Kidney glomerular epithelial cell (primary cell): ENCODE data around the gene FIG4.
"Not testable (repeated sequence)": the region's sequence is repeated elsewhere in the genome, so short reads cannot be mapped to it uniquely, and the experiment has no call there.

Source experiments
- DNase-seq: peaks from one replicate; lab custom pipeline; 2025; lab: John Stamatoyannopoulos, UW

FIG4 gene

DNA sequence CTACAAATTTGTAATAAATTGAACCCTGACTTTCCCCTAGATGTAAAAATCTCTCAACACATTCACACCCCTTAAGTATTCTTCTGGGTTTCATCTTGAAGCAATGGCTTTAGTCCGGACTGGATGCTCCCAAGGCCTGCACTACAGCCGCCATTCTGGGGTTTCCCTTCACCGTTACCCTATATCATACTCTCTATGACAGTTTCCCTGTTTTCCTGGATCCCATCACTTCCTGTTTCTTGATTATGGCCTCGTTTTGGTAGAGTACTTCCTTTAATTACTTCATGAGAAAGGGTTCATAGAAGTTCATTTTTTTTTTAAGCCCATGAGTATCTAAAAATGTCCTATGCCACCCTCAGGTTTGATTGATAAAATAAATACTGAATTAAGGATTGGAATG is 11.7 kb downstream of the FIG4 start:
- DNase-seq: no peak

DNA sequence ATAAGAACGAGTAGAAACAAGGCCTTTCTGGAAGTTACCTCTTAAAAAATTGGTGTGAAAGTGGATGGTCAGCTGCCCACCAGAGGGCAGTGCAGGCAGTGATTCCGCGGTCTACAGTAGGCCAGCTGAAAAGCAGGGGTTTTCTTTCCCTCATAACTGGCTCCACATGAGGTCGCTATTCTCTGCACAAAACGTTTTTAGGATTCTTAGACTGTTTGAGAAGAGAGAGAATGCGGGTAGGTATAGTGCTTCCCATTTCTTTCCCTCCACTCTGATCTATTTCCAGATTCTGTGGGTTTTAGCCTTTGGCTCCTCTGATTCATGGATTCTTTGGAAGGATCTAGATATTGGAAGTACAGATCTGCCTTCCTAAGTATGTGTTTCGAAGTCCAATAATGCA is 14.2 kb downstream of the FIG4 start:
- DNase-seq: peak; percentile 92

DNA sequence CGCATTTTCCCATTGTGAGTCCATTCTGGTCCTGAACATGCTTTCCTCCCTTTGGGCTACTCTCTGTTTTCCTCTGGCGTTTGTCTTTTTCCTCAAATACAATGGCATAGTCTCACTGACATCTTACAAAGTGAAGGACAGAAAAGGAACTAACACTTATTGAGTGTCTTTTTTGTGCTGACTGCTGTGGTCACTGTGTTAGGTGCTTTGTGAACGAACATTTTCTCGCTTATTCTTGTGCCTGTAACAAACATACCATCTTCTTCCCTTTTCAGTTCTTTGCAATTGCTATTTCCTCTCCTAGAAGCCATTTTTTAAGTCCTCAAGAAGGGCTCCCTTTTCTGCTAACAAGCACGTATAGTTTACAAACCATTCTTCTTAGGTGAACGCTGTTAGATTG is 15.4 kb downstream of the FIG4 start:
- DNase-seq: no peak

- DNase-seq: not testable (repeated sequence)
These were observed 17.0 kb downstream of the FIG4 start for GRCh38 chr6:109708099-109708498.

- DNase-seq: no peak
These were observed 22.0 kb downstream of the FIG4 start for GRCh38 chr6:109713097-109713496.

GRCh38 chr6:109714166-109714565 is 23.1 kb downstream of the FIG4 start:
- DNase-seq: no peak

GRCh38 chr6:109714611-109715010 is 23.5 kb downstream of the FIG4 start:
- no peak for DNase-seq

GRCh38 chr6:109715616-109716015 is 24.5 kb downstream of the FIG4 start:
- no peak for DNase-seq

DNA sequence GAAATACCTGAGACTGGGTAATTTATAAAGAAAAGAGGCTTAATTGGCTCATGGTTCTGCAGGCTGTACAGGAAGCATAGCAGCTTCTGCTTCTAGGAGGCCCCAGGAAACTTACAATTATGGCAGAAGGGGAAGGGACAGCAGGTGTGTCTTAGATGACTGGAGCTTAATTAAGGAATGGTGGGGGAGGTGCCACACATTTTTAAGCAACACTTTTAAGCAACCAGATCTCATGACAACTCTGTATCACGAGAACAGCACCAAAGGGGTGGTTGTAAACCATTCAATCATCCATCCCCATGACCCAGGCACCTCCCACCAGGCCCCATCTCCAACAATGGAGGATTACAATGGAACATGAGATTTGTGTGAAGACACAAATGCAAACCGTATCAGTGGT is 26.9 kb downstream of the FIG4 start:
- no peak for DNase-seq

DNA sequence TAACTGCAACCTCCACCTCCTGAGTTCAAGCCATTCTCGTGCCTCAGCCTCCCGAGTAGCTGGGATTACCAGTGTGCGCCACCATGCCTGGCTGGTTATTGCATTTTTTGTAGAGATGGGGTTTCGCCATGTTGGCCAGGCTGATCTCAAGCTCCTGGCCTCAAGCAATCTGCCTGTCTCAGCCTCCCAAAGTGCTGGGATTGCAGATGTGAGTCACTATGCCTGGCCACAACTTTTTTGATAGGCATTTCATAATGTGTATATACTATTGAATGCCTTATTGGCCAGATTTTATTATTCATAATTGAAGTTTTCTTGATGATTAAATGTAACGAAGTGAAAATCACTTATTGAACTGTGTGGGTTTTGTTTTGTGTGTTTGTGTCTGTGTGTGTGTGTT is 27.9 kb downstream of the FIG4 start:
- no peak for DNase-seq

GRCh38 chr6:109720311-109720710 is 29.2 kb downstream of the FIG4 start:
- DNase-seq: no peak

DNA sequence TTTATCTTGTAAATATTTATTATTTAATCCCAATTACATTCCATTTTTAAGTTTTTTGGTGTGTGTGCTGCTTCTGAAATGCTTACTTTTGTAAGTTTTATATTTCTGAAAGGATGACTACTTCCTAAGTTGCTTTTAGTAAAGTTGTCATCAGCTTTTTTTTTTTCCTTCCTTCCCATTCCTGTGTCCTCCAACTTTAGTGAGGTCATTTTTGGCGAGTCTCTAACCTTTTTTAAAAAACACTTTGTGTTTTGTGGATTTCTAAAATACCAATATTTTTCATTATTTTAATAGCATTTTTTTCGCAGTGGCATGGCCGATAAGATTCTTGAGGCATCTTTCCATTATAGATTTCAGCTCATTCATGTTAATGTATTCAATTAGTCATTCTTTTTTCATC is 30.9 kb downstream of the FIG4 start:
- no peak for DNase-seq

DNA sequence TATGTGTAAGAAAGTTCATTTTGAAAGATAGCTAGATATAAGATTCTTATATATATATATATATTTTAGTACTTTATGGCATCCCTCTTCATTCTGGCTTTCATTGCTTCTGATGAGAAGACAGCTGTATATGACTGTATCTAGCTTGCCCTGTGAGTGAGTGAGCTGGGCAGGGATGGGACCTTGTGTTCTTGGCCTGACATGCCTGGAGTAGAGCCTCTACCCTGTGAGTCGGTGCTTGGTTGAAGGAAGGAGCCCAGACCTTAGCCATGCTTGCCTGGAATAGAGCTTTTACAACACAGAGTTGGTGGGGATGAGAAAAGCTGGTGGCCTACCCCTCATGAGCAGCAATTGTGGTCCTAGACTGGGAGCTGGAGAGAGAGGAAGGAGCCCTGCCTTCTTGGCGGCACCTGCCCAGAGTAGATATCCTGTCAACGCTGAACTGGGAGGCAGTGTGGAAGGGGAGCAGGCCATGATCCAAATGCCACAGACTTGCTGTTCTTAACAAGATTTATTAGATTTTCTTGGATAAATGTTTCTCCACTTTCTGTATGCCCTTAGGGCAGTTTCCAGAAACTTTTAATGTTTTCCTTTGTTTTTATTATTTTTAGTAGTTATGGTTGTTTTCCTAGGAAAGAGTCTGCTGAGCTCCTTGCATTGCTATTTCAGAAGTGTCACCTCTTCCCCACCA is 31.6 kb downstream of the FIG4 start:
- no peak for DNase-seq

- DNase-seq: not testable (repeated sequence)
These were observed 34.2 kb downstream of the FIG4 start for GRCh38 chr6:109725250-109725649.

DNA sequence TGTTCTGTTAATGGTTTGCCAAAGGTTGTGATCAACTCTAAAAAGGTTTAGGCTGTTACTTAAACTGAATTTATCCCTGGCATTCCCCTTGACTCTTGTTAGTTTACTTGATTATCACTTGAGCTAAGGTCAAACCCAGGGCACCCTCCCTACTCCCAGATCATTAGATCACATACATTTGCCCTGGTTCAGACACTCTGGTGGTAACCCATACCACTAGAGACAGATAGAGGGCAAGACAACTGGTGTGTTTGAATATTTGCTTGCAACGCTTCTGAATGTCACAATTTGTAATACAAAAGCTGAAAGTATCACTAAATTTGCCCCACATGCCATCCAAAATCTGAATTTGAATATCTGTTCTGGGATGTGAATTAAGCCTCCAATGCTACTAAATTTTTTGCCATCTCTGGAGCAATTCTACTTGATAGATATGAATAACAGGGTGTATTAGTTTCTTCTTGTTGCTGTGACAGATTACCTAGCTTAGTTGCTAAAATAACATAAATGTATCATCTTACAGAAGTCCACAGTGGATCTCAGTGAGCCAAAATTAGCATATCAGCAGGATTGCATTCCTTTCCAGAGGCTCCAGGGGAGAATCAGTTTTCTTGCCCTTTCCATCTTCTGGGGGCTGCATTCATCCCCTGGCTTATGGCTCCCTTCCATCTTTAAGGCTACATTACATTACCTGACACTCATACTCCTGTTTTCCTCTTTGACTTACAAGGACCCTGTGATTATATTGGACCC is 45.4 kb downstream of the FIG4 start:
- DNase-seq: no peak

DNA sequence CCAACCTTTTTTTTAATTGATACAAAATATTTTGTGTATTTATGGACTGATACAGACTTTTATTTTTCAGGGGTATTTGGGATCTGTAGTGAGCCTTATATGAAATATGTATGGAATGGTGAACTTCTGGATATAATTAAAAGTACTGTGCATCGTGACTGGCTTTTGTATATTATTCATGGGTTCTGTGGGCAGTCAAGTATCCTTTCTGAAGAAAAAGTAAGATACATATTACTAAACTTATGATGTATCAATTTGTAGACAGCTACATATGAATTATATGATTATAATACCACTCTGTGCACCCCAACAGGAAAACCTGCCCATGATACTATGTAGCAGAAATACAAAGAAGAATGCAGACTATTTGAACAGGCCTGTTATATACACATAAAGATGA is 47.2 kb downstream of the FIG4 start:
- DNase-seq: no peak

- DNase-seq: no peak
These were observed 47.6 kb downstream of the FIG4 start for GRCh38 chr6:109738667-109739066.

GRCh38 chr6:109739686-109740085 is 48.6 kb downstream of the FIG4 start:
- no peak for DNase-seq

DNA sequence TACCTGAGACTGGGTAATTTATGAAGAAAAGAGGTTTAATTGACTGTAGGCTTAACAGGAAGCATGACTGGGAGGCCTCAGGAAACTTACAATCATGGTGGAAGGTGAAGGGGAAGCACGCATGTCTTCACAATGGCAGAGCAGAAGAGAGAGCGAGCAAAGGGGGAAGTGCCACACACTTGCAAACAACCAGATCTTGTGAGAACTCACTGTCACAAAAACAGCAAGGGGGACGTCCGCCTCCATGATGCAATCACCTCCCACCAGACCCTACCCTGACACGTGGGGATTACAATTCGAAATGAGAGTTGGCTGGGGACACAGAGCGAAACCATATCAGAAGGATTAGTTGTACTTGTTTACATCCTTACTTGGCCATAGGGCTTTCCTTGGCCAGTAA is 49.7 kb downstream of the FIG4 start:
- no peak for DNase-seq

GRCh38 chr6:109743739-109744138 is 52.6 kb downstream of the FIG4 start:
- DNase-seq: peak; percentile 74

DNA sequence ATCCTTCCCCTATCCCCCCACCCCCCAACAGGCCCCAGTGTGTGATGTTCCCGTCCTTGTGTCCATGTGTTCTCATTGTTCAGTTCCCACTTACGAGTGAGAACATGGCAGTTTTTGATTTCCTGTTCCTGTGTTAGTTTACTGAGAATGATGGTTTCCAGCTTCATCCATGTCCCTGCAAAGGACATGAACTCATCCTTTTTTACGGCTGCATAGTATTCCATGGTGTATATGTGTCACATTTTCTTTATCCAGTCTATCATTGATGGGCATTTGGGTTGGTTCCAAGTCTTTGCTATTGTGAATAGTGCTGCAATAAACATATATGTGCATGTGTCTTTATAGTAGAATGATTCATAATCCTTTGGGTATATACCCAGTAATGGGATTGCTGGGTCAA is 53.7 kb downstream of the FIG4 start:
- DNase-seq: not testable (repeated sequence)

DNA sequence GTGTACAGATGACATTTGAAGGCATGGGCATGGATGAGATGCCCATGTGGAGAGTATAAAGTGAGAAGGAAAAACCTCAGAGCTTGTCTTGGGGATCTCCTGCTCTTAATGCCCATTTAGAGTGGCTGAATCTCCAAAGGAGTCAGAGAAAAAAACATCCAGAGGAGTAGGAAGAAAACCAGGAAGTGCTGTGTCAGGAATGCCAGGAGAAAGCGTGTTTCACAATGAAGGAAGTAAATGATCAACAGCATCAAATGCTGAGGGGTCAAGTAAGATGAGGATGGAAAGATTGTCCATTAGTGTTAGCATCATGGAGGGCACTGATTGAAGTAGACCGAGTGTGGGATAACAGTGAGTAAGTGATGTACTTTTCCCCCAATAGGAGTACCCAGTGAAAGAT is 56.1 kb downstream of the FIG4 start:
- DNase-seq: peak; percentile 17

DNA sequence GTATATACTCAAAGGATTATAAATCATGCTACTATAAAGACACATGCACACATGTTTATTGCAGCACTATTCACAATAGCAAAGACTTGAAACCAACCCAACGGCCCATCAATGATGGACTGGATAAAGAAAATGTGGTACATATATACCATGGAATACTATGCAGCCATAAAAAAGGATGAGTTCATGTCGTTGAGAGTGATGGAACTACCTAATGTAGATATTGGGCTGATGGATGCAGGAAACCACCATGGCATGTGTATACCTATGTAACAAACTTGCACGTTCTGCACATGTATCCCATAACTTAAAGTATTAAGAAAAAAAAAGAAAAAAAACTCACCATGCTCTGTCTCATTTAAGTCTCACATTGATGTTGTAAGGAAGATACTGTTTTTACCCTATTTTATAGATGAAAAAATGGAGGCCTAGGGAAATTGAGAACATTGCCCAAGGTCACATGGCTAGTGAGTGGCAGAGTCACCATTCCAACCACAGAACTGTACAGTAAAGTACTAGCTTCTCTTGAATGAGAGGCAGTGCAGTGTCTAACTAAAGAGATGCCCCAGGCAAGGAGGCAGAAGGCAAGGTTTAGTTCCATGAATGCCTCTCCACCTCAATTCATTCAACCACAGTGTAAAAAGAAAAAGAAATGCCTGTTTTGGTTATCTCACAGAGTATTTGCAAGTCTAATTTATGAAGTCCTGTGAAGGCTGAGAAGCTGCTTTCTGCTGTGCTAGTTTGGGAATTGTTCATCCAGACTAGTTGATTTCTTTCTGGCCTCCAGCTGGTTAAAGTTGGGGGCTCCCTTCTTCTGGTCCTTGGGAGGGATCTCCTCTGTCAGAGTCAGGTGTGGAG is 68.2 kb downstream of the FIG4 start:
- DNase-seq: no peak
